ENCODE data around the gene ACAP1. TPM values are rescaled to one million over a fixed set of nuclear protein-coding genes. Genes with fewer than 3 reads are reported as not detected.

ACAP1 gene
- total RNA-seq, 1 experiment from 2014 or later = 8.8 TPM

GRCh38 chr17:7327501-7327900 lies 8.8 kb upstream of the ACAP1 start (continued):
- TF ChIP-seq SIN3A (IDR thresholded peaks at IDR 0.05; ENCODE audit: low read depth) (no peak), EZH2 (IDR thresholded peaks at IDR 0.05) (no peak), EZH2phosphoT487 (IDR thresholded peaks at IDR 0.05; ENCODE audit: borderline replicate concordance) (no peak)

GRCh38 chr17:7328009-7328408 lies 8.3 kb upstream of the ACAP1 start:
- H3K4me2 ChIP-seq (ENCODE audit: low read length) = peak overlapping the region; percentile 77
- intact Hi-C loops (cut with micrococcal nuclease) = no loop called here
- H4K20me1 ChIP-seq (ENCODE audit: insufficient read depth) = no peaks in the 10 kb centered on the region
- H3K9me3 ChIP-seq (ENCODE audit: control insufficient read depth in 1 of 2, insufficient read depth in 1 of 2, low read depth in 1 of 2, low read length in 2 of 2) = no peaks in the 10 kb centered on the region
- ChIA-PET CTCF (interaction anchor here (2.2 kb wide), 1 partner anchor 13 kb away, joined by 5 read pairs; the partner anchor contains the start of gene GPS2), RAD21 (ENCODE audit: low non-redundant PET in 1 of 2, low total read pairs in 2 of 2, uncharacterized antibody in 2 of 2, unreplicated experiment in 2 of 2) (no interaction called here), POLR2A (no interaction called here)
- peak overlapping the region; percentile 93 for H3K9ac ChIP-seq (ENCODE audit: low read length)
- peak overlapping the region; percentile 81; the same call in 1 of the 2 replicates for H3K27ac ChIP-seq (ENCODE audit: low read depth, low read length)
- no peaks in the 10 kb centered on the region for H3K27me3 ChIP-seq (ENCODE audit: insufficient read depth, low read length)
- H2AFZ ChIP-seq (ENCODE audit: low read depth, low read length, poor library complexity, severe bottlenecking) = no peak overlapping the region
- H3K36me3 ChIP-seq (ENCODE audit: control insufficient read depth in 1 of 2, insufficient read depth in 2 of 2, low read length in 2 of 2) = peaks cover 9 to 22% of the 10 kb centered on the region in 2 experiments; a peak in 3 of 4 replicates
- DNase-seq (ENCODE audit: low read depth, low spot score) = no peak
- no TSS peak for BruUV-seq (replicated peaks)
- H3K9me2 ChIP-seq (ENCODE audit: insufficient read depth) = no peaks in the 10 kb centered on the region
- no peak for ATAC-seq
- H3K79me2 ChIP-seq (ENCODE audit: insufficient read depth, low read length) = peaks cover 20% of the 10 kb centered on the region; the same call in 1 of the 2 replicates
- H3K4me3 ChIP-seq (replicated peaks in 1 of 2; ENCODE audit: low read depth in 1 of 2, low read length in 2 of 2) = peak overlapping the region; percentile 98 to 99
- peaks cover 3 to 29% of the 10 kb centered on the region in 2 experiments; a peak in 3 of 4 replicates for H3K4me1 ChIP-seq (ENCODE audit: control insufficient read depth in 1 of 2, insufficient read depth in 2 of 2, low read length in 2 of 2)
- TF ChIP-seq SIN3A (IDR thresholded peaks at IDR 0.05; ENCODE audit: low read depth) (no peak), FOSL1 (IDR thresholded peaks at IDR 0.05; ENCODE audit: low read depth) (no peak), POLR2AphosphoS5 (IDR thresholded peaks at IDR 0.05; ENCODE audit: low read depth, low read length) (no peak), ELF1 (IDR thresholded peaks at IDR 0.05; ENCODE audit: borderline replicate concordance, low read depth) (no peak), JUND (IDR thresholded peaks at IDR 0.05) (no peak), POLR2A (IDR thresholded peaks at IDR 0.05; ENCODE audit: borderline replicate concordance, extremely low read depth, insufficient read depth, insufficient read length) (no peak), ZNF274 (IDR thresholded peaks at IDR 0.05; ENCODE audit: low read depth, low read length) (no peak), CBX3 (IDR thresholded peaks at IDR 0.05; ENCODE audit: low read depth) (no peak), CEBPB (IDR thresholded peaks at IDR 0.05; ENCODE audit: low read depth) (no peak), EGR1 (IDR thresholded peaks at IDR 0.05; ENCODE audit: low read depth) (no peak), RAD21 (IDR thresholded peaks at IDR 0.05; ENCODE audit: low read depth) (no peak), EZH2phosphoT487 (IDR thresholded peaks at IDR 0.05; ENCODE audit: borderline replicate concordance) (no peak), ZBTB33 (IDR thresholded peaks at IDR 0.05; ENCODE audit: extremely low read depth, insufficient replicate concordance, low read length) (no peak), SRF (IDR thresholded peaks at IDR 0.05; ENCODE audit: low read depth) (no peak), TCF7L2 (IDR thresholded peaks at IDR 0.05; ENCODE audit: borderline replicate concordance, extremely low read depth, insufficient read depth, insufficient read length) (no peak), SP1 (IDR thresholded peaks at IDR 0.05; ENCODE audit: low read depth) (no peak), YY1 (IDR thresholded peaks at IDR 0.05; ENCODE audit: extremely low read depth, insufficient replicate concordance, low read depth, low read length) (no peak)
- TF ChIP-seq, protein P1, sequence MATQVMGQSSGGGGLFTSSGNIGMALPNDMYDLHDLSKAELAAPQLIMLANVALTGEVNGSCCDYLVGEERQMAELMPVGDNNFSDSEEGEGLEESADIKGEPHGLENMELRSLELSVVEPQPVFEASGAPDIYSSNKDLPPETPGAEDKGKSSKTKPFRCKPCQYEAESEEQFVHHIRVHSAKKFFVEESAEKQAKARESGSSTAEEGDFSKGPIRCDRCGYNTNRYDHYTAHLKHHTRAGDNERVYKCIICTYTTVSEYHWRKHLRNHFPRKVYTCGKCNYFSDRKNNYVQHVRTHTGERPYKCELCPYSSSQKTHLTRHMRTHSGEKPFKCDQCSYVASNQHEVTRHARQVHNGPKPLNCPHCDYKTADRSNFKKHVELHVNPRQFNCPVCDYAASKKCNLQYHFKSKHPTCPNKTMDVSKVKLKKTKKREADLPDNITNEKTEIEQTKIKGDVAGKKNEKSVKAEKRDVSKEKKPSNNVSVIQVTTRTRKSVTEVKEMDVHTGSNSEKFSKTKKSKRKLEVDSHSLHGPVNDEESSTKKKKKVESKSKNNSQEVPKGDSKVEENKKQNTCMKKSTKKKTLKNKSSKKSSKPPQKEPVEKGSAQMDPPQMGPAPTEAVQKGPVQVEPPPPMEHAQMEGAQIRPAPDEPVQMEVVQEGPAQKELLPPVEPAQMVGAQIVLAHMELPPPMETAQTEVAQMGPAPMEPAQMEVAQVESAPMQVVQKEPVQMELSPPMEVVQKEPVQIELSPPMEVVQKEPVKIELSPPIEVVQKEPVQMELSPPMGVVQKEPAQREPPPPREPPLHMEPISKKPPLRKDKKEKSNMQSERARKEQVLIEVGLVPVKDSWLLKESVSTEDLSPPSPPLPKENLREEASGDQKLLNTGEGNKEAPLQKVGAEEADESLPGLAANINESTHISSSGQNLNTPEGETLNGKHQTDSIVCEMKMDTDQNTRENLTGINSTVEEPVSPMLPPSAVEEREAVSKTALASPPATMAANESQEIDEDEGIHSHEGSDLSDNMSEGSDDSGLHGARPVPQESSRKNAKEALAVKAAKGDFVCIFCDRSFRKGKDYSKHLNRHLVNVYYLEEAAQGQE (IDR thresholded peaks at IDR 0.05; ENCODE audit: low read depth) = no peak
- TF ChIP-seq, protein P2, sequence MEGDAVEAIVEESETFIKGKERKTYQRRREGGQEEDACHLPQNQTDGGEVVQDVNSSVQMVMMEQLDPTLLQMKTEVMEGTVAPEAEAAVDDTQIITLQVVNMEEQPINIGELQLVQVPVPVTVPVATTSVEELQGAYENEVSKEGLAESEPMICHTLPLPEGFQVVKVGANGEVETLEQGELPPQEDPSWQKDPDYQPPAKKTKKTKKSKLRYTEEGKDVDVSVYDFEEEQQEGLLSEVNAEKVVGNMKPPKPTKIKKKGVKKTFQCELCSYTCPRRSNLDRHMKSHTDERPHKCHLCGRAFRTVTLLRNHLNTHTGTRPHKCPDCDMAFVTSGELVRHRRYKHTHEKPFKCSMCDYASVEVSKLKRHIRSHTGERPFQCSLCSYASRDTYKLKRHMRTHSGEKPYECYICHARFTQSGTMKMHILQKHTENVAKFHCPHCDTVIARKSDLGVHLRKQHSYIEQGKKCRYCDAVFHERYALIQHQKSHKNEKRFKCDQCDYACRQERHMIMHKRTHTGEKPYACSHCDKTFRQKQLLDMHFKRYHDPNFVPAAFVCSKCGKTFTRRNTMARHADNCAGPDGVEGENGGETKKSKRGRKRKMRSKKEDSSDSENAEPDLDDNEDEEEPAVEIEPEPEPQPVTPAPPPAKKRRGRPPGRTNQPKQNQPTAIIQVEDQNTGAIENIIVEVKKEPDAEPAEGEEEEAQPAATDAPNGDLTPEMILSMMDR (IDR thresholded peaks at IDR 0.05 in 2 of 3, conservative IDR thresholded peaks at IDR 0.05 in 1 of 3; ENCODE audit: borderline replicate concordance in 1 of 3, insufficient read depth in 1 of 3, low read depth in 2 of 3, low read length in 2 of 3) = no peak

Measured in HCT116 (cell line).